HAP-1 (cell line): ENCODE data around the gene TMPRSS7.
A peak's percentile ranks its signal among the peaks of the same experiment; 100 is the strongest.

Experiments used
- DNase-seq, 2 experiments: peaks; one replicate each; pipeline ENCODE4 v3.0.0-alpha.2; 2016 to 2020; ENCODE audit warnings: low spot score in 2 of 2
- H3K27me3 ChIP-seq: fragments of 250-450 bp; sonication (Bioruptor Pico); 2 replicates; pipeline ENCODE4 v1.5.1; 2020; ENCODE audit warnings: low read depth, mild to moderate bottlenecking, moderate library complexity
- H3K36me3 ChIP-seq: fragments of 250-450 bp; sonication (Bioruptor Pico); replicated peaks from 2 replicates; pipeline ENCODE4 v1.5.1; 2020; ENCODE audit warnings: mild to moderate bottlenecking
- H3K4me1 ChIP-seq: fragments of 250-450 bp; sonication (Bioruptor Pico); 2 replicates; pipeline ENCODE4 v1.5.1; 2020; ENCODE audit warnings: mild to moderate bottlenecking
- H3K4me3 ChIP-seq: fragments of 250-450 bp; sonication (Bioruptor Pico); 2 replicates; pipeline ENCODE4 v1.5.1; 2020; ENCODE audit warnings: mild to moderate bottlenecking, moderate library complexity
- H3K9me3 ChIP-seq: fragments of 250-450 bp; sonication (Bioruptor Pico); 2 replicates; pipeline ENCODE4 v1.5.1; 2020; ENCODE audit warnings: mild to moderate bottlenecking, moderate library complexity
- in situ Hi-C: fragments of 300-500 bp; cut with MboI; formaldehyde crosslinking; loops from 3 replicates; pipeline ENCODE4 v1.14.3; 2020; ENCODE audit warnings: low sequenced_read_pairs, inconsistent platforms, mixed read lengths

Gene TMPRSS7

DNA sequence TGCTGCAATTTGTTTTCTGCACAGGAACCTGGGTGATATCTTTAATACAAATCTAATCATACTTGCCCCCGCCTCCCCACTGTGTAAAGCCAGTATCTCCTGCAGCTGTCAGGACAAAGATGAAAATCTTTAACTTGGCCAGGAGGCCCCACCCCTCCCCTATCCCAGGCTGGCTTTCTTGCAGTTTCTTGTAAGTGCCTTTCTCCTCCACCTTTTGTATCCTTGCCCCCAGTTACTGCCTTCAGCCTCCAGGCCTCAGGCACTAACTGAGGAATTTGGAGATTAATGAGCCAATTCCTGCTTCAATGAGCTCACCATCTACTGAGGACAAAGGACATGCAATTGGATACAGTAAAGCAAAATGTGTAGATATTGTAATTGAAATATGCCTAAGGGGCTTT lies 92.0 kb downstream of the TMPRSS7 start:
- peak; percentile 87 to 99 for DNase-seq
- H3K4me3 ChIP-seq: no peak overlapping the region
- H3K36me3 ChIP-seq: no peaks in the 10 kb centered on the region
- H3K27me3 ChIP-seq: no peaks in the 10 kb centered on the region
- H3K4me1 ChIP-seq: peaks cover 24% of the 10 kb centered on the region
- H3K9me3 ChIP-seq: no peaks in the 10 kb centered on the region
- in situ Hi-C loops: no loop called here

- Histone ChIP-seq H3K36me3 (no peaks in the 10 kb centered on the region), H3K9me3 (no peaks in the 10 kb centered on the region), H3K27me3 (no peaks in the 10 kb centered on the region), H3K4me3 (no peak overlapping the region), H3K4me1 (peaks cover 24% of the 10 kb centered on the region)
- no peak for DNase-seq
- in situ Hi-C loops: no loop called here
Measured at GRCh38 chr3:112127522-112128494, 93.3 kb downstream of the TMPRSS7 start.

DNA sequence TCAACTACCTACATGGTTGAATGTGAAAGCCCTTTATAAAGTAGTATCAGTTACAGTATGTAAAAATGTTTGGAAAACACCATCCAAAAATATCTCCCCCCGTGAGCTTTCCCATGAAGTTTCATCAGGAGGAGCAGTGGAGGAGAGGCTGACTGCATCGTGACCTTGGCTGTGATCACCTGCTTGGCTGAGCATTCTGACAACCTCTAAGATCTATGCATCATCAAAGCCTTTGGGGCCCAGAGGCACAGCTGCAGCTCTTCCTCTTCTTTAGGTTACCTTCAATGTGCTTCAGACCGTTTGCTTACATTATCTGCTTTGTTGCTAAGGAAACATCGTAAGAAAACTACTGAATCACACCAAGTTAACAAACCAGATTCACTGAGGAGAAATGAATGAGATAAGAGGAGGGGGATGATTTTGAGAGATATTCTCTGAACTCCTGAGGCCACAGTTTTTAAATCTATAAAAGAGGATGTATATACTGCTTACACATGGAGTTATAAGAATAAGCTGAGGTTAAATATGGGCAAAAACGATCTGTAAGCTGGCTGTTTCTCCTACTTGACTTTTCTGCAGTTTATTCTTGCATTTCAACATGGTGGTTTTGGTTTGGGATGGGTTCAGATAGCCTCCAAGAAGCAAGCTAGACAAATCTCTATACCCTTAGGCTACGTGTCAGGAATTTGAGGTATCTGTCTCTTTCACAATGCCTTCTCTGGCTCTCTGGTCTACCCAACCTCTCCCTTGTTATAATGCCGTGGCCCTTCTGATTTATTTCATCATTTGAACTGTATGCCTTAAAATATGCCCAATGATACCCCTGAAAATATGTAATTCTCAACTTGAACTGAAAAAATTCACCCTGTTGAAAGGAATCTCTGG lies 94.5 kb downstream of the TMPRSS7 start:
- Histone ChIP-seq H3K9me3 (no peaks in the 10 kb centered on the region), H3K4me3 (no peak overlapping the region), H3K36me3 (no peaks in the 10 kb centered on the region), H3K4me1 (peaks cover 24% of the 10 kb centered on the region), H3K27me3 (no peaks in the 10 kb centered on the region)
- peak; percentile 17 to 28 for DNase-seq
- in situ Hi-C loops: no loop called here

- no peak overlapping the region for H3K4me3 ChIP-seq
- in situ Hi-C loops: no loop called here
- H3K36me3 ChIP-seq: no peaks in the 10 kb centered on the region
- peaks cover 24% of the 10 kb centered on the region for H3K4me1 ChIP-seq
- H3K27me3 ChIP-seq: no peaks in the 10 kb centered on the region
- DNase-seq: no peak
- no peaks in the 10 kb centered on the region for H3K9me3 ChIP-seq
Measured at GRCh38 chr3:112129925-112130637, 95.5 kb downstream of the TMPRSS7 start.

GRCh38 chr3:112130638-112130993 lies 96.1 kb downstream of the TMPRSS7 start:
- H3K4me1 ChIP-seq: peaks cover 24% of the 10 kb centered on the region
- H3K4me3 ChIP-seq: no peak overlapping the region
- in situ Hi-C loops: no loop called here

More at GRCh38 chr3:112130638-112130993, 96.1 kb downstream of the TMPRSS7 start:
- no peaks in the 10 kb centered on the region for H3K27me3 ChIP-seq
- H3K9me3 ChIP-seq: no peaks in the 10 kb centered on the region
- no peaks in the 10 kb centered on the region for H3K36me3 ChIP-seq
- no peak for DNase-seq
